NCI-H1417 (cell line): ENCODE results near the gene ALOX12.

Experiments used
- DNase-seq, 3 experiments: peaks; one replicate each; lab custom pipeline; 2025; lab: John Stamatoyannopoulos, UW

ALOX12 gene

GRCh38 chr17:7001318-7001961 lies 5.6 kb downstream of the ALOX12 start:
- DNase-seq, result peak in 1 of 3 experiments; percentile 15

- no peak for DNase-seq
These were observed 6.6 kb downstream of the ALOX12 start for GRCh38 chr17:7002288-7003047.

GRCh38 chr17:7003745-7004144 lies 7.9 kb downstream of the ALOX12 start:
- no peak for DNase-seq

DNA sequence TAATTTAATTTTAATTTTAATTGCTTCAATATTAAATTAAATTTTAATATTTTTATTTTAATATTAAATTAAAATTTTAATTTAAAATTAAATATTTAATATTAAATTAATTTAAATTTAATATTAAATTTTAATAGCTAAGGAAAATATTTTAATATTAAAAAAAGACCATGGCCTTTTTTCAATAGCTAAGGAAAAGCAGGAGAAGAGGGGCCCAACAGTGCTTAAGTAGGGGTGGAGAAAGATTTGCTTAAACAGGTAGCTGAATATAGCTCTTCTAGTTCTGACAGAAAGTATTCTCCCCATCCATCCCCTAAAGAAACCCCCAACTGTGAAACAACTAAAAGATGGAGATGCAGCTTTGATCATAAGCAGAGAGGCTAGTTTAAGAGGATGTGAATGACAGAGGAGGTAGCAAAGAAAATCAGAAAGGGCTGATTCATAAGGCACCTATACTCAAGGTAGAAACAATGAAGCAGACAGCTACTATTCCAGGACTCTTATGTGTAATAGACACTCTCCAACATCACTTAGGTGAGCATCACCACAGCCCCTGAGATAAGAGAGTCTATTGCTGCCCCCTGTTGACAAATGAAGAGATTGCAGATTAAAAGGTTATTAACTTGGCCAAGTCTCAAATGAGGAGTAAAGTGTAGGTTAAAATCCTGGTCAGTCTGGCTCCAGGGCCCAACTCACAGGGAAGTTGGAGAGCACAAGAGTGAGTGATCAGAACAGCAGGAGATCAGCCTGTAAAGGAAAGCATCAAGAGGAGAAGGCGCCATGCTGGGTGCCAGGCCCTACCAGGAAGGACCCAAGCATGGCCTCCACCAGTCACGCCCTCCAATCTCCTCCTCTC lies 8.8 kb downstream of the ALOX12 start:
- DNase-seq, result peak; percentile 53 to 85 (median 63)

GRCh38 chr17:7005716-7006115 lies 9.9 kb downstream of the ALOX12 start:
- DNase-seq, result no peak

GRCh38 chr17:7007143-7007542 lies 11.3 kb downstream of the ALOX12 start:
- no peak for DNase-seq

GRCh38 chr17:7010523-7010922 lies 14.7 kb downstream of the ALOX12 start:
- no peak for DNase-seq

- DNase-seq, result no peak
These were observed 15.6 kb downstream of the ALOX12 start for GRCh38 chr17:7011415-7011814.

DNA sequence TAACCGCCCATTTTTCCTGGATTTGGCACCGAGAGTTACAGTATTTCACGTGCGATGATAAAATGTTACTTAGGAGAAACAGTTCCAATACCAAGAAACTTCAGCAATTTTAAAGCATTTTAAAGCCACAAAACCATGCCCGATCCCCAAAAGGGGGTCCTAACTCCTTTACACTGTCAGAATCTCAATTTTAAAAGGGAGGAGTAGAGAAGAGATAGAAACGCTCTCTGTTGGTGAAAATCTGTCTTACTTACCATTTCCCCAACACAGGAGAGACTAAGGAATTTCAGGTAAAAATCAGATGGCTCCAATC lies 16.0 kb downstream of the ALOX12 start:
- DNase-seq, result no peak

GRCh38 chr17:7014261-7014994 lies 18.6 kb downstream of the ALOX12 start:
- DNase-seq, result peak; percentile 85 to 93 (median 87)

GRCh38 chr17:7014995-7015958 lies 19.4 kb downstream of the ALOX12 start:
- DNase-seq, result no peak

- no peak for DNase-seq
These were observed 20.6 kb downstream of the ALOX12 start for GRCh38 chr17:7016418-7016817.

DNA sequence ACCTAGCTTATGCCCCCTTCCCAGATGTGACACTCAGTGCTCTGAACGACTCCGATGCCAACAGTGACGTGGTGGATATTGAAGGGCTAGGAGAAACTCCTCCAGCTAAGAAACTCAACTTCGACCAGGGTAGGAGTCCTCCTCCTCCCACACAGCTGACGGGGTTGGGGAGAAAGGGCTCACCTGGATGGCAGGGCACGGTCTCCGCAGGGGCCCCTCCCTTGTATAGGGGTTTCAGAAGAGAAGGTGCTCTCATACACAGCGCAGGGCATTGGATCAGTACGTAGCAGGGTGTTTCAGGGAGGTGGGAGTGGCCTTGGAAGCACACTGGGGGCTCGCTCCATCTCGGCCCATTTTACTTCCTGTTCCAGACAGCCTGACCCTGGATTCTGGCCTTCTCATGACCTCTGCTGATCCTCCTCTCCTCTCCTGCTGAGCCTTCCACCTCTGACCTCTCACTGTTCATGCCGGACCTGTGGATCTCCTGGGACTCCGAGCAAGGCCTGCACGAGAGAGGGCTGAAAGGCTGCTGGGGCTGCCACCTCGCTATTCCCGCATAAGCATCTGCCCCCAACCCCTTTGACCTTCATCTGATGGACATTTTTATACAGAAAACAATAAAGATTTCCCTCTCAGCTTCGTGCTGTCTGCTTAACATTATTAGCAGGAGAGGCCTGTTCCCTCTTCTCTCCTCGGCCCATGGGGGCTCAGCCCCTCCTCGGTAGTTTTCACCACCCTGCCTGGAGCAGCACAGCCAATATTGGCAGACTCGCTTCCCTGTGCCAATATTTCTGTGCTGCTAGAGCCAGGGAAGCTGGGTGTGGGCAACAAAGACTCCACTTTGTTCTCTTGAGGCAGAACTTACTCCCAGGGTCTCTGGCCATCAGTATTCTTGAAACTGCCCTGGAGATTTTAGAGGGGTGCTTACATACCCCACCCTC lies 21.3 kb downstream of the ALOX12 start:
- no peak for DNase-seq

GRCh38 chr17:7017827-7018200 lies 22.0 kb downstream of the ALOX12 start:
- no peak for DNase-seq

- no peak for DNase-seq
These were observed 22.6 kb downstream of the ALOX12 start for GRCh38 chr17:7018331-7018964.

GRCh38 chr17:7019367-7019766 lies 23.5 kb downstream of the ALOX12 start:
- no peak for DNase-seq

DNA sequence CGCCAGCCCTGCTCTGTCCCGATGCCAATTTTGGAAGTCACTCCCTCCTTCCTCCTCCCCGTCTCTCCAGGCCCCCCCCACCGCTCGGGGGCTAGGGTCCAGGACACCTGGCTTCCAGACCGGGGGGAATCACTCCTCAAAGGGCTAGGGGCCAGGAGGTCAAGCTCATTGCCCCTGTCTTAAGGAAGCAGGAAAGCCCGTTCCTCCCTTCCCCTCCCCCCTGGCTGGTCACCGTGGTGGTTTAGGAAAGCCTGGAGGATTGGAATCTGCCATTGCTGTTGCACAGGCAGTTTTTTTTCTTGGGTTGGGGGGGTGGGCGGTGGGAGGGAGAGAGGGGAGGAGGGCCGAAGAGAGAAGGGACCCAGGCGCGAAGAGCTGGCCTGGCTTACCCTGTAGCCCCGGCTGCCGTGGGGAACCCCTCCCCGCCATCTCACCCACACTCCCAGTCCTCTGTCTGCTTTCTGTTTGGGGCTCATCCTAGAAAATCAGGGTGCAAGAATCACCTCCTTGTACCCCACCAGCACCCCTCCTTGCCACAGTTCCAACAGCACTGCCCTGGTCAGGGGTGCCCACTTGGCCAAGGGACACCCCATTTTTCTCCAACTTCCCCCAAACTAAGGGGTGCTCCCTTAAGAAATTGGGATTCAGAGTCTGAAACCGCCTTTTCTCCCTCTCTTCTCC lies 24.1 kb downstream of the ALOX12 start:
- peak; percentile 27 to 60 (median 43) for DNase-seq

GRCh38 chr17:7020894-7021664 lies 25.2 kb downstream of the ALOX12 start:
- no peak for DNase-seq
